Body of pancreas (tissue), 4 donors: Measurements from ENCODE around the gene ABI3. TPM values are rescaled to one million over a fixed set of nuclear protein-coding genes. Genes with fewer than 3 reads are reported as not detected.

Experiments used
- ATAC-seq: fragments of 150-250 bp; one replicate; pipeline ENCODE4 v1.9.1; 2016
- DNase-seq, 4 donors: peaks; one replicate each; pipeline ENCODE4 v3.0.0-alpha.2; 2019
- H3K27ac ChIP-seq, 4 donors: fragments of 200-600 bp; sonication (generic); 1 replicate in 3 of 4; 2 replicates in 1 of 4; pipeline versions ENCODE4 v1.5.1 to v1.6.1; 2016 to 2019; ENCODE audit warnings: mild to moderate bottlenecking in 1 of 4, mixed read lengths in 1 of 4, moderate library complexity in 1 of 4
- H3K27me3 ChIP-seq, 2 donors: fragments of 200-600 bp; sonication (generic); one replicate each; pipeline ENCODE4 v1.6.0; 2016; ENCODE audit warnings: mild to moderate bottlenecking in 1 of 2
- H3K36me3 ChIP-seq, 2 donors: fragments of 200-600 bp; sonication (generic); replicated peaks in 1 of 2; 2 replicates each; pipeline ENCODE4 v1.5.1; 2016; ENCODE audit warnings: low read depth in 2 of 2; ENCODE audit not compliant: insufficient read depth in 1 of 2
- H3K4me1 ChIP-seq: fragments of 200-600 bp; sonication (generic); one replicate; pipeline ENCODE4 v1.6.0; 2016
- H3K4me3 ChIP-seq, 2 donors: fragments of 200-600 bp; sonication (generic); 1 replicate in 1 of 2; 2 replicates in 1 of 2; pipeline ENCODE4 v1.5.1; 2016 to 2019
- H3K9me3 ChIP-seq, 3 donors: fragments of 200-600 bp; sonication (generic); 1 replicate in 2 of 3; 2 replicates in 1 of 3; pipeline ENCODE4 v1.5.1; 2016
- POLR2A ChIP-seq, 3 donors: fragments of 450-650 bp; IDR thresholded peaks; one replicate each; pipeline ENCODE4 v1.6.1; 2016; ENCODE audit warnings: antibody characterized with exemption in 3 of 3, mild to moderate bottlenecking in 2 of 3
- WGBS, 2 donors: methylation state at CpG; one replicate each; pipeline ENCODE4 v1.1.5; 2017; 5-methylcytosine and 5-hydroxymethylcytosine counted together
- intact Hi-C: fragments of 100-400 bp; cut with DNase I; formaldehyde crosslinking; loops from one replicate; pipeline ENCODE4 v1.15.1; 2023
- total RNA-seq, 2 donors: library from RNA; depleted of rRNA; stranded (reverse); fragments of >200 nt; gene quantifications; one replicate each; pipeline ENCODE4 v1.1.0, GENCODE V29; 2016
- TF ChIP-seq, protein P1 (sequence below), 7 experiments: fragments of 450-650 bp in 4 of 7; fragments of 200-600 bp in 3 of 7; sonication (generic) in 3 of 7; IDR thresholded peaks; one replicate each; pipeline ENCODE4 v1.5.1; 2016 to 2019; ENCODE audit warnings: antibody characterized with exemption in 7 of 7

The ABI3 gene
- total RNA-seq, 2 donors from 2014 or later, result 4.9 to 6.3 TPM

- H3K27me3 ChIP-seq, result no peaks in the 10 kb centered on the region
- H3K9me3 ChIP-seq, result no peaks in the 10 kb centered on the region
- no peaks in the 10 kb centered on the region for H3K36me3 ChIP-seq
- intact Hi-C loops, result no loop called here
- peaks cover 10% of the 10 kb centered on the region for H3K4me1 ChIP-seq
- peak overlapping the region; percentile 86 to 95 (median 92) for H3K27ac ChIP-seq
- H3K4me3 ChIP-seq, result peak overlapping the region; percentile 40 to 42
- TF ChIP-seq POLR2A (IDR thresholded peaks at IDR 0.05), result peak in 2 of 3 donors; percentile 39 to 51
- TF ChIP-seq, protein P1, sequence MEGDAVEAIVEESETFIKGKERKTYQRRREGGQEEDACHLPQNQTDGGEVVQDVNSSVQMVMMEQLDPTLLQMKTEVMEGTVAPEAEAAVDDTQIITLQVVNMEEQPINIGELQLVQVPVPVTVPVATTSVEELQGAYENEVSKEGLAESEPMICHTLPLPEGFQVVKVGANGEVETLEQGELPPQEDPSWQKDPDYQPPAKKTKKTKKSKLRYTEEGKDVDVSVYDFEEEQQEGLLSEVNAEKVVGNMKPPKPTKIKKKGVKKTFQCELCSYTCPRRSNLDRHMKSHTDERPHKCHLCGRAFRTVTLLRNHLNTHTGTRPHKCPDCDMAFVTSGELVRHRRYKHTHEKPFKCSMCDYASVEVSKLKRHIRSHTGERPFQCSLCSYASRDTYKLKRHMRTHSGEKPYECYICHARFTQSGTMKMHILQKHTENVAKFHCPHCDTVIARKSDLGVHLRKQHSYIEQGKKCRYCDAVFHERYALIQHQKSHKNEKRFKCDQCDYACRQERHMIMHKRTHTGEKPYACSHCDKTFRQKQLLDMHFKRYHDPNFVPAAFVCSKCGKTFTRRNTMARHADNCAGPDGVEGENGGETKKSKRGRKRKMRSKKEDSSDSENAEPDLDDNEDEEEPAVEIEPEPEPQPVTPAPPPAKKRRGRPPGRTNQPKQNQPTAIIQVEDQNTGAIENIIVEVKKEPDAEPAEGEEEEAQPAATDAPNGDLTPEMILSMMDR (IDR thresholded peaks at IDR 0.05), result peak in 4 of 7 experiments; percentile 13 to 34 (median 30)
- DNase-seq (peak; percentile 94 to 95 (median 94)), ATAC-seq (peak; percentile 83)
- 0% methylated on average over 19 to 53 of the region's 53 CpGs for WGBS, 2 donors
These were observed 18.4 kb upstream of the ABI3 start for GRCh38 chr17:49191917-49192741.

DNA sequence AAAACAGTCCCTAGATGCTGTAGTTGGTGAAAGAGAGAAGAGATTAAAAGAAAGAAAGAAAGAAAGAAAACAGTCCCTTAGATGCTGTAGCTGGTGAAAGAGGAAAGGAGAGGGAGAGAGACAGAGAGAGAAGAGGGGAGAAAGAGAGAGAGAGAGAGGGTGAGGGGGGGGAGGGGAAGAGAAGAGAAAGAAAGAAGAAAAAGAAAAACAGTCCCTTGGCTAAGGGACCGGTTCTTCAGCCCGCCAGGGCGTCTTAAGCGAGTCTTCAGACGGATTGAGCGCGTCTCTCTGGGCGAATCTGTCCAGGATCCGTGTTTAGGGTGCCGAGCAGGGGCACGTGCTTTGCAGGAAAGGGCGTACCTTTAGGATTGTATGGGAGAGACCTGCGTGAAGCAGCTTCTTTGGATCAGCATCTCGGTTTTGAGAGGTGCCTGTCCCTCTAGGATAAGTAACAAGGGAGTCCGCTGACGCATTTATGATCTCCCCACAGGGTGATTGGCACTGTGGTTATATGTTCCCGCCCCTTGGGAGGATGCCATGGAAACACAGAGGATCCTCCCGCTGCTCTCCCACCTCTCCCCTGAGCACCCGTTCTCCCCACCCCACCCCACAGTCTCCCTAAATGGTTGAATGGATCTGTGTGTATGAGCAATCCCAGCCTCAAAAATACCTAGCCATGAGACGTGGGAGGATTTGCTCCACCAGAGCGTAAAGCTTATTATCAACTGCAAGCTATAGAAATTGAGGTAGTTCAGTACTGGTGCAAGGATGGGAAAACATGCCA, 16.8 kb upstream of the ABI3 start:
- Histone ChIP-seq H3K4me3 (peak overlapping the region in 1 of 2 donors; percentile 40), H3K4me1 (peaks cover 10% of the 10 kb centered on the region), H3K27ac (peak overlapping the region in 3 of 4 donors; percentile 91 to 95 (median 93)), H3K27me3 (no peaks in the 10 kb centered on the region), H3K36me3 (no peaks in the 10 kb centered on the region), H3K9me3 (no peaks in the 10 kb centered on the region)
- 10 to 24% methylated on average over 20 to 21 of the region's 21 CpGs for WGBS, 2 donors
- no peak for ATAC-seq
- TF ChIP-seq, protein P1 (IDR thresholded peaks at IDR 0.05), result no peak
- no peak for TF ChIP-seq POLR2A (IDR thresholded peaks at IDR 0.05)
- peak; percentile 33 to 60 (median 42) for DNase-seq
- intact Hi-C loops, result no loop called here

GRCh38 chr17:49194297-49194607, 16.3 kb upstream of the ABI3 start:
- H3K4me3 ChIP-seq, result no peak overlapping the region
- DNase-seq, result no peak
- intact Hi-C loops, result no loop called here
- no peaks in the 10 kb centered on the region for H3K9me3 ChIP-seq
- H3K27ac ChIP-seq, result no peak overlapping the region
- WGBS, 2 donors, result 68 to 79% methylated on average over 3 of the region's 3 CpGs
- no peaks in the 10 kb centered on the region for H3K36me3 ChIP-seq
- TF ChIP-seq, protein P1 (IDR thresholded peaks at IDR 0.05), result no peak
- no peak for TF ChIP-seq POLR2A (IDR thresholded peaks at IDR 0.05)
- H3K27me3 ChIP-seq, result no peaks in the 10 kb centered on the region
- ATAC-seq, result no peak
- peaks cover 10% of the 10 kb centered on the region for H3K4me1 ChIP-seq

DNA sequence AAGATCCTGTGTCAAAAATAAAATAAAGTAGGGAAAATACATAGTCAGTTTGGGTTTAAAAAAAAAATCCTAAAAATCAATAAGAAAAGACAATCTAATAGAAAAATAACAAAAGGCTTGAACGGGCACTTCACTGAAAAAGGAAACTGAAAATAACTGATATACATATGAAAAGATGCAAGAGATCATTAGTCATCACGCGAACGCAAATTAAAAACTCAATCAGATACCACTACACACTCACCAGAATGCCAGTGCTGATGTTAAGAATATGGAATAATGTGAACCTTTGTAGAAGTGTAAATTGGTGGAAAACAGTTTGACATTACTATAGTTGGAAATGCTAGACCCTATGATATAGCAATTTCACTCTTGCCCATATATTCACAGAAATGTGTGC, 14.8 kb upstream of the ABI3 start:
- ATAC-seq (no peak), DNase-seq (no peak)
- Histone ChIP-seq H3K4me1 (peaks cover 10% of the 10 kb centered on the region), H3K27me3 (no peaks in the 10 kb centered on the region), H3K27ac (no peak overlapping the region), H3K36me3 (no peaks in the 10 kb centered on the region), H3K4me3 (no peak overlapping the region), H3K9me3 (no peaks in the 10 kb centered on the region)
- WGBS, 2 donors, result 65 to 73% methylated on average over 4 of the region's 4 CpGs
- TF ChIP-seq POLR2A (IDR thresholded peaks at IDR 0.05), result no peak
- TF ChIP-seq, protein P1 (IDR thresholded peaks at IDR 0.05), result no peak
- intact Hi-C loops, result no loop called here
